Neuronal stem cell (in vitro differentiated cells): ENCODE measurements around the gene KRT23.

Experiments
- DNase-seq: peaks from one replicate; pipeline ENCODE4 v3.0.0-alpha.2; 2013; ENCODE audit warnings: low spot score
- H2AFZ ChIP-seq: one replicate; pipeline ENCODE4 v1.6.1; 2013; ENCODE audit warnings: mild to moderate bottlenecking, low read length, inconsistent platforms
- H2AK5ac ChIP-seq: 2 replicates; pipeline ENCODE4 v1.6.1; 2013; ENCODE audit warnings: low read depth, mild to moderate bottlenecking, inconsistent platforms, low read length, moderate library complexity, mixed read lengths
- H2BK120ac ChIP-seq: 2 replicates; pipeline ENCODE4 v1.6.1; 2013; ENCODE audit warnings: low read depth, mild to moderate bottlenecking, inconsistent platforms, low read length, moderate library complexity, mixed read lengths
- H2BK12ac ChIP-seq: one replicate; pipeline ENCODE4 v1.6.1; 2013; ENCODE audit warnings: low read length, inconsistent platforms
- H2BK15ac ChIP-seq: 2 replicates; pipeline ENCODE4 v1.6.1; 2013; ENCODE audit warnings: mild to moderate bottlenecking, low read length, inconsistent platforms, mixed read lengths
- H2BK5ac ChIP-seq: one replicate; pipeline ENCODE4 v1.6.1; 2013; ENCODE audit warnings: inconsistent platforms, mild to moderate bottlenecking, low read length, moderate library complexity
- H3K14ac ChIP-seq: one replicate; pipeline ENCODE4 v1.6.1; 2013; ENCODE audit warnings: low read length, inconsistent platforms
- H3K18ac ChIP-seq: 2 replicates; pipeline ENCODE4 v1.6.1; 2013; ENCODE audit warnings: low read length, inconsistent platforms
- H3K23ac ChIP-seq: 2 replicates; pipeline ENCODE4 v1.6.1; 2013; ENCODE audit warnings: low read depth, mild to moderate bottlenecking, mixed read lengths, low read length, inconsistent platforms; ENCODE audit not compliant: poor library complexity
- H3K27ac ChIP-seq: replicated peaks from 3 replicates; pipeline ENCODE4 v1.5.1; 2013; ENCODE audit warnings: low read length, inconsistent platforms
- H3K27me3 ChIP-seq, 3 experiments: 2 replicates each; pipeline ENCODE4 v1.6.1; 2013; ENCODE audit warnings: low read length in 3 of 3, mild to moderate bottlenecking in 2 of 3, inconsistent platforms in 1 of 3, low read depth in 1 of 3, mixed read lengths in 1 of 3, moderate library complexity in 1 of 3; ENCODE audit not compliant: control insufficient read depth in 3 of 3, insufficient read depth in 3 of 3
- H3K36me3 ChIP-seq, 2 donors: replicated peaks in 1 of 2; 2 replicates each; pipeline ENCODE4 v1.6.1; 2013; ENCODE audit warnings: low read length in 2 of 2; ENCODE audit not compliant: control insufficient read depth in 2 of 2, insufficient read depth in 2 of 2
- H3K4ac ChIP-seq: 2 replicates; pipeline ENCODE4 v1.6.1; 2013; ENCODE audit warnings: inconsistent platforms, mild to moderate bottlenecking, low read length, moderate library complexity
- H3K4me1 ChIP-seq, 2 donors: 1 replicate in 1 of 2; 2 replicates in 1 of 2; pipeline ENCODE4 v1.6.1; 2013; ENCODE audit warnings: low read length in 2 of 2, low read depth in 1 of 2; ENCODE audit not compliant: control insufficient read depth in 2 of 2, insufficient read depth in 1 of 2
- H3K4me2 ChIP-seq: one replicate; pipeline ENCODE4 v1.6.1; 2013; ENCODE audit warnings: mild to moderate bottlenecking, low read length, inconsistent platforms; ENCODE audit not compliant: insufficient read depth, poor library complexity, severe bottlenecking
- H3K4me3 ChIP-seq, 2 donors: 2 replicates each; pipeline ENCODE4 v1.5.1; 2013; ENCODE audit warnings: low read length in 2 of 2, mild to moderate bottlenecking in 2 of 2, inconsistent platforms in 1 of 2, moderate library complexity in 1 of 2
- H3K79me1 ChIP-seq: one replicate; pipeline ENCODE4 v1.6.1; 2013; ENCODE audit warnings: low read depth, mild to moderate bottlenecking, inconsistent platforms, low read length, moderate library complexity
- H3K9ac ChIP-seq: one replicate; pipeline ENCODE4 v1.6.1; 2013; ENCODE audit warnings: mild to moderate bottlenecking, low read depth, low read length, inconsistent platforms; ENCODE audit not compliant: poor library complexity
- H3K9me3 ChIP-seq, 2 donors: replicated peaks in 1 of 2; 2 replicates each; pipeline versions ENCODE3 to v1.6.1; 2013; ENCODE audit warnings: low read length in 2 of 2, mild to moderate bottlenecking in 2 of 2, inconsistent platforms in 1 of 2, low read depth in 1 of 2, mixed read lengths in 1 of 2, moderate library complexity in 1 of 2; ENCODE audit not compliant: control insufficient read depth in 2 of 2, insufficient read depth in 1 of 2
- H4K8ac ChIP-seq: one replicate; pipeline ENCODE4 v1.6.1; 2013; ENCODE audit warnings: low read depth, mild to moderate bottlenecking, inconsistent platforms, low read length, moderate library complexity
- H4K91ac ChIP-seq: one replicate; pipeline ENCODE4 v1.6.1; 2013; ENCODE audit warnings: low read length, low read depth, mild to moderate bottlenecking, inconsistent platforms; ENCODE audit not compliant: poor library complexity
- WGBS, 2 donors: extraction: QIAGEN DNeasy Blood & Tissue Kit; methylation state at CpG; one replicate each; pipeline ENCODE4 v1.1.7; 2013; ENCODE audit warnings: missing lambda C conversion rate in 2 of 2, mixed read lengths in 1 of 2; ENCODE audit not compliant: insufficient read length in 2 of 2, insufficient replicate concordance in 1 of 2; ENCODE audit errors: extremely low coverage in 2 of 2; 5-methylcytosine and 5-hydroxymethylcytosine counted together

The KRT23 gene

GRCh38 chr17:40962059-40962561 lies 24.7 kb upstream of the KRT23 start:
- Histone ChIP-seq H2BK120ac (no peak overlapping the region), H4K91ac (no peak overlapping the region), H3K4me1 (no peaks in the 10 kb centered on the region), H3K27ac (no peak overlapping the region), H3K4me2 (no peak overlapping the region), H3K23ac (no peak overlapping the region), H2AK5ac (no peak overlapping the region), H3K4ac (no peak overlapping the region), H2AFZ (no peak overlapping the region), H4K8ac (no peak overlapping the region), H2BK5ac (no peak overlapping the region), H3K36me3 (no peaks in the 10 kb centered on the region), H2BK15ac (no peak overlapping the region), H3K14ac (no peak overlapping the region), H3K9ac (no peak overlapping the region), H3K18ac (no peak overlapping the region), H3K4me3 (no peak overlapping the region), H3K9me3 (no peaks in the 10 kb centered on the region), H3K27me3 (peaks cover 0 to 2% (median 0%) of the 10 kb centered on the region in 3 experiments), H2BK12ac (no peak overlapping the region), H3K79me1 (no peaks in the 10 kb centered on the region)
- no peak for DNase-seq
- WGBS, 2 donors: no CpG with 5 or more reads among the region's 4 CpGs

GRCh38 chr17:40961591-40961990 lies 24.1 kb upstream of the KRT23 start:
- H2BK12ac ChIP-seq: no peak overlapping the region
- H3K23ac ChIP-seq: no peak overlapping the region
- H3K4me2 ChIP-seq: no peak overlapping the region
- H3K36me3 ChIP-seq: no peaks in the 10 kb centered on the region
- no peak overlapping the region for H3K14ac ChIP-seq
- no peak for DNase-seq
- no peaks in the 10 kb centered on the region for H3K9me3 ChIP-seq
- no peak overlapping the region for H4K91ac ChIP-seq
- no peak overlapping the region for H2BK120ac ChIP-seq
- H2BK5ac ChIP-seq: no peak overlapping the region
- H3K18ac ChIP-seq: no peak overlapping the region
- H3K4ac ChIP-seq: no peak overlapping the region
- no peak overlapping the region for H2BK15ac ChIP-seq
- no peak overlapping the region for H3K4me3 ChIP-seq
- no peaks in the 10 kb centered on the region for H3K79me1 ChIP-seq
- H3K4me1 ChIP-seq: no peaks in the 10 kb centered on the region
- no peak overlapping the region for H3K9ac ChIP-seq
- H2AK5ac ChIP-seq: no peak overlapping the region
- no peak overlapping the region for H4K8ac ChIP-seq
- H3K27ac ChIP-seq: no peak overlapping the region
- no peak overlapping the region for H2AFZ ChIP-seq
- WGBS, 2 donors: no CpG with 5 or more reads among the region's 1 CpG
- H3K27me3 ChIP-seq: peaks cover 0 to 2% (median 0%) of the 10 kb centered on the region in 3 experiments

- Histone ChIP-seq H3K4me1 (no peaks in the 10 kb centered on the region), H3K27ac (no peak overlapping the region), H3K9me3 (no peaks in the 10 kb centered on the region), H2BK5ac (no peak overlapping the region), H3K23ac (no peak overlapping the region), H2BK15ac (no peak overlapping the region), H2BK12ac (no peak overlapping the region), H3K27me3 (peaks cover 0 to 2% (median 0%) of the 10 kb centered on the region in 3 experiments), H4K8ac (no peak overlapping the region), H3K36me3 (no peaks in the 10 kb centered on the region), H3K79me1 (no peaks in the 10 kb centered on the region), H4K91ac (no peak overlapping the region), H2AK5ac (no peak overlapping the region), H3K18ac (no peak overlapping the region), H3K4ac (no peak overlapping the region), H2BK120ac (no peak overlapping the region), H3K4me2 (no peak overlapping the region), H3K9ac (no peak overlapping the region), H3K4me3 (no peak overlapping the region), H2AFZ (no peak overlapping the region), H3K14ac (no peak overlapping the region)
- no CpG with 5 or more reads among the region's 10 CpGs for WGBS, 2 donors
- no peak for DNase-seq
Measured at GRCh38 chr17:40960144-40960543, 22.7 kb upstream of the KRT23 start.

GRCh38 chr17:40958086-40958953 lies 20.9 kb upstream of the KRT23 start:
- no peak overlapping the region for H2BK5ac ChIP-seq
- H2AK5ac ChIP-seq: no peak overlapping the region
- H2BK12ac ChIP-seq: no peak overlapping the region
- H3K4me2 ChIP-seq: no peak overlapping the region
- no peak overlapping the region for H3K4me3 ChIP-seq
- no peaks in the 10 kb centered on the region for H3K9me3 ChIP-seq
- no peak overlapping the region for H4K91ac ChIP-seq
- peaks cover 0 to 2% (median 0%) of the 10 kb centered on the region in 3 experiments for H3K27me3 ChIP-seq
- H3K4me1 ChIP-seq: no peaks in the 10 kb centered on the region
- no peaks in the 10 kb centered on the region for H3K36me3 ChIP-seq
- WGBS, 2 donors: no CpG with 5 or more reads among the region's 12 CpGs
- H4K8ac ChIP-seq: no peak overlapping the region
- no peak overlapping the region for H3K23ac ChIP-seq
- no peak overlapping the region for H3K27ac ChIP-seq
- no peak overlapping the region for H3K4ac ChIP-seq
- DNase-seq: no peak
- no peak overlapping the region for H3K9ac ChIP-seq
- no peak overlapping the region for H3K14ac ChIP-seq
- no peaks in the 10 kb centered on the region for H3K79me1 ChIP-seq
- no peak overlapping the region for H3K18ac ChIP-seq
- no peak overlapping the region for H2BK15ac ChIP-seq
- no peak overlapping the region for H2BK120ac ChIP-seq
- no peak overlapping the region for H2AFZ ChIP-seq
